Measurements from ENCODE around the gene BICDL1. TPM values are rescaled to one million over a fixed set of nuclear protein-coding genes. Genes with fewer than 3 reads are reported as not detected.

BICDL1 gene
- total and polyA plus RNA-seq, 2 of the 4 experiments (the other 2 are of a cell fraction), result not detected

DNA sequence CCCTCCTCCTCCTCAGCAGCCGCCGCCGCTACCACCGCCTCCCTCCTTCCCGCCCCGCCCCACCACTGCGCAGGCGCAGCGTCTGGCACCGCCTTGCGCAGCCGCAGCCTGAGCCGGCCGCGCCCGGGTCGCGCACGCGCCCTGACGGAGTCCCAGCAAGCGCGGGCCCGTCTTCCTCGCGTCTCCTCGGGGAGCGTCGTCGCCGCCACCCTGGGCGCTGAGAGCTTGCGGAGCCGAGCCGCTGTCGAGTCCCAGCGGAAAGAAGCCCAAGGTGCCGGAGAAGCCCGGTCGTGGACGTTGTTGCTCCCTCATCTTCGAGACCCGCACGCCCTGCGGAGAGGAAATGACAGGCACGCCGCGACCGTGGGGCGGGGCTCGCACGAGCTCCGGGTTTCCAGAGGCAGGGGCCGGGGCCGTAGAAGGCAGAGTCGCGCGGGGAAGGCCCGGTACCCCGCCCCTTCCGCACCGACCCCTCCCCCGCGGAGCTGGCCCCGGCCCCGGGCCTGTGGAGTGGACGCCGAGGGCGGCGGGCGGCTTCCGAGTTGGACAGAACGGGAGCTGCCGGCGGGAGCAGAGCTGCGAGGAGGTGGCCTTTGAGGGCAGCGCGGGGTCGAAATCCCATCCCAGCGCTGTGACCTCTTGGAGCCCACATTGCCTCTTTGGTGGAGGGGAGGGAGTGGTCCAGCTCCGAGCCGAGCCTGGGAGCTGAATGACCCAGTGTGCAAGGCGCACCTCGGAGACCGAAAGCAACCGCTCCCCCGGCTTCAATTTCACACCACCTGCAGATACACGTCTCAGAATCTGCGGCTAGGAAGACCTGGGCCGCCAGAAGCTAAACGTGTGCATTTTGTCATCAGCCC, 128.0 kb downstream of the BICDL1 start:
- intact Hi-C loops (cut with micrococcal nuclease) (no loop called here), dilution Hi-C loops (cut with HindIII; ENCODE audit: low sequenced_read_pairs, unreplicated experiment) (no loop called here), in situ Hi-C loops (cut with MboI; ENCODE audit: low sequenced_read_pairs) (loop anchor here (25.0 kb wide), 1 partner anchor 1755 kb away; the partner anchor contains the start of gene TAOK3)
- H3K23ac ChIP-seq (ENCODE audit: low read depth, low read length), result peak overlapping the region; percentile 98
- peak overlapping the region; percentile 87; the same call in 1 of the 3 replicates for H2BK15ac ChIP-seq (ENCODE audit: low read depth, low read length)
- H3K4me3 ChIP-seq (ENCODE audit: insufficient read depth, low read depth, low read length), result peak overlapping the region; percentile 95
- 1% methylated on average over 60 of the region's 91 CpGs; no CpG with 5 or more reads in 1 of the 2 experiments for WGBS, 2 experiments (ENCODE audit: extremely low coverage in 2 of 2, insufficient read length in 1 of 2)
- H3K56ac ChIP-seq (ENCODE audit: extremely low read depth, insufficient read depth, low read length), result peak overlapping the region; percentile 82; the same call in 1 of the 2 replicates
- H3K18ac ChIP-seq (ENCODE audit: low read depth, low read length), result peak overlapping the region; percentile 89
- peak overlapping the region; percentile 92 for H4K91ac ChIP-seq (ENCODE audit: insufficient read depth, low read depth, low read length)
- BruUV-seq (replicated peaks), result no TSS peak
- peaks cover 19 to 66% of the 10 kb centered on the region in 2 experiments for H3K79me1 ChIP-seq (ENCODE audit: low read depth in 1 of 2, low read length in 2 of 2)
- ChIA-PET CTCF (interaction anchor here (1.4 kb wide), 1 partner anchor 84 kb away, joined by 5 read pairs; the partner anchor contains the start of gene RPLP0), POLR2A (ENCODE audit: unreplicated experiment) (interaction anchor here (0.6 to 1.0 kb wide), 4 partner anchors 59 to 1651 kb away, joined by 3 to 9 read pairs (median 5); partner anchors contain the start of genes RNU4-2 and RPLP0)
- peak overlapping the region; percentile 88; the same call in 1 of the 2 replicates for H2BK120ac ChIP-seq (ENCODE audit: low read depth, low read length)
- peaks cover 7% of the 10 kb centered on the region; the same call in 1 of the 2 replicates for H3K36me3 ChIP-seq (ENCODE audit: control insufficient read depth, insufficient read depth, low read length)
- H3K4me2 ChIP-seq (ENCODE audit: low read depth, low read length), result peak overlapping the region; percentile 94
- peak; percentile 75 for ATAC-seq (ENCODE audit: low read depth)
- H2BK20ac ChIP-seq (ENCODE audit: low read depth, low read length), result peak overlapping the region; percentile 32; the same call in 1 of the 2 replicates
- peak overlapping the region; percentile 81 for H4K5ac ChIP-seq (ENCODE audit: low read depth, low read length)
- H2AK9ac ChIP-seq (replicated peaks; ENCODE audit: low read depth, low read length, poor library complexity), result peak overlapping the region; percentile 98
- peak overlapping the region; percentile 97 for H3K4ac ChIP-seq (ENCODE audit: low read depth, low read length)
- H3K27me3 ChIP-seq (ENCODE audit: control insufficient read depth, insufficient read depth, low read length), result no peaks in the 10 kb centered on the region
- peak overlapping the region; percentile 99 for H3K14ac ChIP-seq (replicated peaks; ENCODE audit: low read depth, low read length)
- H3K9me3 ChIP-seq (ENCODE audit: control insufficient read depth, insufficient read depth, low read length), result no peaks in the 10 kb centered on the region
- peak overlapping the region; percentile 93 for H2BK5ac ChIP-seq (ENCODE audit: low read depth, low read length, poor library complexity, severe bottlenecking)
- H3K9ac ChIP-seq (ENCODE audit: low read depth, low read length), result peak overlapping the region; percentile 96
- peak; percentile 90 for DNase-seq
- TF ChIP-seq POLR2A (IDR thresholded peaks at IDR 0.05; ENCODE audit: low read depth, low read length), result 0 out of 2 replicates have a peak, but pooled peaks have one; percentile 43
- no peak for TF ChIP-seq BHLHE40 (IDR thresholded peaks at IDR 0.05; ENCODE audit: low read depth, low read length)
- TF ChIP-seq MXI1 (IDR thresholded peaks at IDR 0.05; ENCODE audit: borderline replicate concordance, low read depth, low read length), result peak; percentile 90
- TF ChIP-seq MAZ (IDR thresholded peaks at IDR 0.05; ENCODE audit: borderline replicate concordance, low read depth, low read length), result peak; percentile 76
- H3K9me1 ChIP-seq (ENCODE audit: insufficient read depth, low read length), result peaks cover 32% of the 10 kb centered on the region
- H4K20me1 ChIP-seq (ENCODE audit: insufficient read depth, low read length), result peaks cover 50% of the 10 kb centered on the region
- peak overlapping the region; percentile 98 for H3K27ac ChIP-seq (ENCODE audit: insufficient read depth, low read length)
- peak overlapping the region; percentile 55 to 98 for H4K8ac ChIP-seq (ENCODE audit: low read depth in 2 of 2, low read length in 2 of 2)
- H2AFZ ChIP-seq (replicated peaks; ENCODE audit: low read length, poor library complexity), result peak overlapping the region; percentile 97
- H2AK5ac ChIP-seq (ENCODE audit: low read depth, low read length), result peak overlapping the region; percentile 91
- peaks cover 23% of the 10 kb centered on the region for H3K4me1 ChIP-seq (ENCODE audit: control insufficient read depth, insufficient read depth, low read length)

All from IMR-90 (cell line).